Measurements from ENCODE around the gene TMPRSS13. TPM values are rescaled to one million over a fixed set of nuclear protein-coding genes. Genes with fewer than 3 reads are reported as not detected.

Gene TMPRSS13
- polyA plus RNA-seq, 2 of the 4 experiments (the other 2 are of a cell fraction) = not detected

DNA sequence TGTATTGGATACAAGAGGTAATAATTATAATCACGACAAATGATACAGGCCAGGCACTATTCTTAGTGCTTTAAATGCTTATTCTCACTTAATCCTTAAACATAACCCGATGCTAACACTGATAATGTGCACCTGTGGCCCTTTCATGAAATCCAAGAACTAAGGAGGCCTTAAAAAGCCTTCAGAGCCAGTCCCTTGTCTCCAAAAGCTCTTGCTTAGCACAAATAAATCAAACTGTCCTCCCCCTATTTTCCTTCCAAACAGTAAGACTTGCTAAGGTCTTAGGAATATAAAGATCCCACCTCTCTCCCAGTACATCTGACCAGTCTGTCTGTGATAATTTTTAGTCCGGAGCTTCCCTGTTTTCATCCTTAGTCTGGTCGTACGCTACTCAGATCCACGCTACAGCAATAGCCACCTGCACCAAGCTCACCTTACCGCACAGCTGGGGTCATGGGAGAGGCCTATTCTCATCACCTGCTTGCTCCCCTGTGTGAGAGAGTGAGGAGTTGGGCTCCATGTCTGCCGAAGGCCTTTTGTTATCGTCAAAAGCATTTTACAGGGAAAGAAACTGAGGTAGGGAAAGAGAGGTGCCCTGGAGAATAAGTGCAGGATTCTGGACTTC, 69.6 kb downstream of the TMPRSS13 start:
- 67% methylated on average over 9 of the region's 9 CpGs for WGBS (ENCODE audit: missing lambda C conversion rate)
- Histone ChIP-seq H3K4me3 (no peak overlapping the region), H3K4me2 (no peak overlapping the region), H3K4me1 (no peaks in the 10 kb centered on the region), H3K9me3 (no peaks in the 10 kb centered on the region), H3K27ac (no peak overlapping the region)
- DNase-seq (ENCODE audit: low read depth in 1 of 2, low spot score in 1 of 2) (no peak), ATAC-seq (no peak), FAIRE-seq (no peak)
- ChIA-PET POLR2A (no interaction called here), CTCF (interaction anchor here (1.7 to 1.8 kb wide), 2 partner anchors 15 to 52 kb away, joined by 3 to 4 read pairs; no protein-coding TSS in a partner anchor)
- no peak for TF ChIP-seq TP53 (CRISPR knock-in tag; IDR thresholded peaks at IDR 0.05)
- TF ChIP-seq, protein P1, sequence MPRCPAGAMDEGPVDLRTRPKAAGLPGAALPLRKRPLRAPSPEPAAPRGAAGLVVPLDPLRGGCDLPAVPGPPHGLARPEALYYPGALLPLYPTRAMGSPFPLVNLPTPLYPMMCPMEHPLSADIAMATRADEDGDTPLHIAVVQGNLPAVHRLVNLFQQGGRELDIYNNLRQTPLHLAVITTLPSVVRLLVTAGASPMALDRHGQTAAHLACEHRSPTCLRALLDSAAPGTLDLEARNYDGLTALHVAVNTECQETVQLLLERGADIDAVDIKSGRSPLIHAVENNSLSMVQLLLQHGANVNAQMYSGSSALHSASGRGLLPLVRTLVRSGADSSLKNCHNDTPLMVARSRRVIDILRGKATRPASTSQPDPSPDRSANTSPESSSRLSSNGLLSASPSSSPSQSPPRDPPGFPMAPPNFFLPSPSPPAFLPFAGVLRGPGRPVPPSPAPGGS (IDR thresholded peaks at IDR 0.05) = no peak
- TF ChIP-seq, protein P2, sequence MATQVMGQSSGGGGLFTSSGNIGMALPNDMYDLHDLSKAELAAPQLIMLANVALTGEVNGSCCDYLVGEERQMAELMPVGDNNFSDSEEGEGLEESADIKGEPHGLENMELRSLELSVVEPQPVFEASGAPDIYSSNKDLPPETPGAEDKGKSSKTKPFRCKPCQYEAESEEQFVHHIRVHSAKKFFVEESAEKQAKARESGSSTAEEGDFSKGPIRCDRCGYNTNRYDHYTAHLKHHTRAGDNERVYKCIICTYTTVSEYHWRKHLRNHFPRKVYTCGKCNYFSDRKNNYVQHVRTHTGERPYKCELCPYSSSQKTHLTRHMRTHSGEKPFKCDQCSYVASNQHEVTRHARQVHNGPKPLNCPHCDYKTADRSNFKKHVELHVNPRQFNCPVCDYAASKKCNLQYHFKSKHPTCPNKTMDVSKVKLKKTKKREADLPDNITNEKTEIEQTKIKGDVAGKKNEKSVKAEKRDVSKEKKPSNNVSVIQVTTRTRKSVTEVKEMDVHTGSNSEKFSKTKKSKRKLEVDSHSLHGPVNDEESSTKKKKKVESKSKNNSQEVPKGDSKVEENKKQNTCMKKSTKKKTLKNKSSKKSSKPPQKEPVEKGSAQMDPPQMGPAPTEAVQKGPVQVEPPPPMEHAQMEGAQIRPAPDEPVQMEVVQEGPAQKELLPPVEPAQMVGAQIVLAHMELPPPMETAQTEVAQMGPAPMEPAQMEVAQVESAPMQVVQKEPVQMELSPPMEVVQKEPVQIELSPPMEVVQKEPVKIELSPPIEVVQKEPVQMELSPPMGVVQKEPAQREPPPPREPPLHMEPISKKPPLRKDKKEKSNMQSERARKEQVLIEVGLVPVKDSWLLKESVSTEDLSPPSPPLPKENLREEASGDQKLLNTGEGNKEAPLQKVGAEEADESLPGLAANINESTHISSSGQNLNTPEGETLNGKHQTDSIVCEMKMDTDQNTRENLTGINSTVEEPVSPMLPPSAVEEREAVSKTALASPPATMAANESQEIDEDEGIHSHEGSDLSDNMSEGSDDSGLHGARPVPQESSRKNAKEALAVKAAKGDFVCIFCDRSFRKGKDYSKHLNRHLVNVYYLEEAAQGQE (IDR thresholded peaks at IDR 0.05) = no peak
- TF ChIP-seq CEBPB (IDR thresholded peaks at IDR 0.05) = no peak
- TF ChIP-seq MAFK (IDR thresholded peaks at IDR 0.05; ENCODE audit: partially characterized antibody) = no peak
- no peak for TF ChIP-seq NFE2L2 (conservative IDR thresholded peaks at IDR 0.05; ENCODE audit: low read length)
- TF ChIP-seq CBX2 (IDR thresholded peaks at IDR 0.05; ENCODE audit: borderline replicate concordance, low read depth) = no peak
- TF ChIP-seq EHMT2 (IDR thresholded peaks at IDR 0.05; ENCODE audit: low read depth) = no peak
- TF ChIP-seq NPAS2 (CRISPR knock-in tag; IDR thresholded peaks at IDR 0.05; ENCODE audit: borderline replicate concordance) = no peak
- TF ChIP-seq MAZ (IDR thresholded peaks at IDR 0.05; ENCODE audit: borderline replicate concordance, low read depth, low read length) = no peak
- no peak for TF ChIP-seq CHD4 (IDR thresholded peaks at IDR 0.05; ENCODE audit: borderline replicate concordance)
- no peak for TF ChIP-seq BHLHE40 (IDR thresholded peaks at IDR 0.05; ENCODE audit: low read depth, low read length)
- TF ChIP-seq FOSL2 (IDR thresholded peaks at IDR 0.05) = no peak
- TF ChIP-seq FOSL2 (CRISPR knock-in tag; IDR thresholded peaks at IDR 0.05) = no peak
- TF ChIP-seq ZC3H11A (IDR thresholded peaks at IDR 0.05) = no peak
- TF ChIP-seq POLR2AphosphoS2 (conservative IDR thresholded peaks at IDR 0.05; ENCODE audit: low read length) = no peak
- no peak for TF ChIP-seq CHD2 (IDR thresholded peaks at IDR 0.05; ENCODE audit: low read length, partially characterized antibody)
- no peak for TF ChIP-seq CBX8 (IDR thresholded peaks at IDR 0.05)
- TF ChIP-seq GATA3 (IDR thresholded peaks at IDR 0.05; ENCODE audit: borderline replicate concordance) = no peak
- TF ChIP-seq NR3C1 (IDR thresholded peaks at IDR 0.05) = no peak

DNA sequence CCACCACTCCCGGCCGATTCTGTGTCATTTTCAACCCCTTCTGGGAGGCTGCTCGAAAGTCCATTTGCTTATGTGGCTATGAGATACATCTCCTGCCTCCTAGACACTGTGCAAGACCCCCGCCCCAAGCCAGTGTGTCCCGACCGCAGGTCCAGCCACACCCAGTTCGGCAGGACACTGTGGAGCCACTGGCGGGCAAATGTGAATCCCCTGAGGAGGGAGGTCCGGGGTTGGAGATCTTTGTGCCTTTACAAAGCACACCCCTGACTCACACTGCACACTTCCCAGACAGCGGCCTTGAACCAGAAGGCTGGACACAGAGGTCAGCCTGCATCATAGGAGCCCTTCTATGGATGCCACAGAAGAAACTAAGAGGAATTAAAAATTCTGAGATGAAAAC, 70.1 kb downstream of the TMPRSS13 start:
- 85% methylated on average over 4 of the region's 10 CpGs for WGBS (ENCODE audit: missing lambda C conversion rate)
- ChIA-PET CTCF (interaction anchor here (1.7 kb wide), 1 partner anchor 51 kb away, joined by 3 read pairs; no protein-coding TSS in a partner anchor), POLR2A (no interaction called here)
- FAIRE-seq (no peak), DNase-seq (ENCODE audit: low read depth in 1 of 2, low spot score in 1 of 2) (no peak), ATAC-seq (no peak)
- Histone ChIP-seq H3K4me3 (no peak overlapping the region), H3K4me2 (no peak overlapping the region), H3K9me3 (no peaks in the 10 kb centered on the region), H3K27ac (no peak overlapping the region), H3K4me1 (no peaks in the 10 kb centered on the region)
- TF ChIP-seq ESRRA (IDR thresholded peaks at IDR 0.05; ENCODE audit: borderline replicate concordance, low read length) (no peak), JUN (IDR thresholded peaks at IDR 0.05) (no peak), ZC3H11A (IDR thresholded peaks at IDR 0.05) (no peak), NR3C1 (IDR thresholded peaks at IDR 0.05) (no peak), CEBPB (IDR thresholded peaks at IDR 0.05) (no peak), ZFP36 (IDR thresholded peaks at IDR 0.05; ENCODE audit: borderline replicate concordance, partially characterized antibody) (no peak), FOSB (CRISPR knock-in tag; IDR thresholded peaks at IDR 0.05) (no peak), TP53 (CRISPR knock-in tag; IDR thresholded peaks at IDR 0.05) (no peak), FOSL2 (IDR thresholded peaks at IDR 0.05) (no peak), FOSL2 (CRISPR knock-in tag; IDR thresholded peaks at IDR 0.05) (no peak), PHF8 (IDR thresholded peaks at IDR 0.05; ENCODE audit: borderline replicate concordance, low read depth) (no peak), HEYL (CRISPR knock-in tag; IDR thresholded peaks at IDR 0.05) (no peak), HOXB5 (CRISPR knock-in tag; IDR thresholded peaks at IDR 0.05) (no peak)
- TF ChIP-seq, protein P3, sequence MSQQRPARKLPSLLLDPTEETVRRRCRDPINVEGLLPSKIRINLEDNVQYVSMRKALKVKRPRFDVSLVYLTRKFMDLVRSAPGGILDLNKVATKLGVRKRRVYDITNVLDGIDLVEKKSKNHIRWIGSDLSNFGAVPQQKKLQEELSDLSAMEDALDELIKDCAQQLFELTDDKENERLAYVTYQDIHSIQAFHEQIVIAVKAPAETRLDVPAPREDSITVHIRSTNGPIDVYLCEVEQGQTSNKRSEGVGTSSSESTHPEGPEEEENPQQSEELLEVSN (IDR thresholded peaks at IDR 0.05; ENCODE audit: borderline replicate concordance, low read depth) = no peak
- TF ChIP-seq, protein P4, sequence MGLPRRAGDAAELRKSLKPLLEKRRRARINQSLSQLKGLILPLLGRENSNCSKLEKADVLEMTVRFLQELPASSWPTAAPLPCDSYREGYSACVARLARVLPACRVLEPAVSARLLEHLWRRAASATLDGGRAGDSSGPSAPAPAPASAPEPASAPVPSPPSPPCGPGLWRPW (IDR thresholded peaks at IDR 0.05) = no peak

Data from A549 (cell line).